Limb (tissue), 2 donors: Measurements from ENCODE around the gene LRRC45.
A peak's percentile ranks its signal among the peaks of the same experiment; 100 is the strongest.

Source experiments
- DNase-seq, 2 donors: peaks; one replicate each; pipeline ENCODE4 v3.0.0-alpha.2; 2016; ENCODE audit errors: extremely low spot score in 2 of 2

The LRRC45 gene

GRCh38 chr17:81993729-81994592, 29.1 kb upstream of the LRRC45 start:
- no peak for DNase-seq

DNA sequence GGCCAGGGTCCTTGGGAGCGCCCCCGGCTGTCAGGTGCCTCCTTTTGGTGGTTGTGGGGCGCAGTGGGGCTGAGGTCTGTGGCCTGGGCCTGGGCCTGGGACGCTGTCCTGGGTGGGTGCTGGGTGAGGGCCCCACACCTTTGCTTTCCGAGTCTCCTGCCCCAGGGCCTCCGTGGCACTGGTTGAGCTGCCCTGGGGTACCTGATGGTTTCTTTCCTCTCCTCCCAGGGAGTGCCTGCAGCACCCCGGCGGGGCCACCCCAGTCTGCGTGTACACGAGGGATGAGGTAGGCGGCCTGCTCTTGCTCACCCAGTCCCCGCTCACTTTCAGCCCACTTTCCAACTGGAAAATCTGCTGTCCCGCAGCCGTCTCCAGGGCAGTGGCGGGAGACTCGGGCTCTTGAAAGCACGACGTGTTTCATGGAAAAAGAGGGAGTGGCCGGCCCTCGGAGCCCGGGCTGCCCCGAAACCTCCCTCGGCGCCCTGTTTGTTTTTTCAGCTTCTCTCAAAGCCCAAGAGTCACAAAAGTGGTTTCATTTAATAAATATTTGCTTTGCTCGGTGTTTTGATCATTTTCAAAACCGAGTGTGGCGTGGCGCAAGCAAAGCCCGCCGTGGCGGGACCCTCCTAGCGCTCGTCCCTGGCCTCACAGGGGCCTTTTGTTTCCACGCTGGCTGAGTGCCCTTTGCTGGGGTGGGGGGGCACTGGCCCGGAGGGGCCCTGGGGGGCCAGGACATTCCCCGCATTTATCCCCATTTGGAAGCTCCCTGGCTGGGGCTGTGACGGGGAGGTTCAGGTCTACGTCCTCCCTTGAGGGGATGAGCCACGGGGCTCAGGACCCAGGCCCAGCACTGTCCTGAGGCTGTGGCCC, 28.3 kb upstream of the LRRC45 start:
- peak in 1 of 2 donors; percentile 56 for DNase-seq

- DNase-seq = peak in 1 of 2 donors; percentile 28
Observed at GRCh38 chr17:81995463-81996231, 27.5 kb upstream of the LRRC45 start.

GRCh38 chr17:81996232-81996756, 26.8 kb upstream of the LRRC45 start:
- no peak for DNase-seq

DNA sequence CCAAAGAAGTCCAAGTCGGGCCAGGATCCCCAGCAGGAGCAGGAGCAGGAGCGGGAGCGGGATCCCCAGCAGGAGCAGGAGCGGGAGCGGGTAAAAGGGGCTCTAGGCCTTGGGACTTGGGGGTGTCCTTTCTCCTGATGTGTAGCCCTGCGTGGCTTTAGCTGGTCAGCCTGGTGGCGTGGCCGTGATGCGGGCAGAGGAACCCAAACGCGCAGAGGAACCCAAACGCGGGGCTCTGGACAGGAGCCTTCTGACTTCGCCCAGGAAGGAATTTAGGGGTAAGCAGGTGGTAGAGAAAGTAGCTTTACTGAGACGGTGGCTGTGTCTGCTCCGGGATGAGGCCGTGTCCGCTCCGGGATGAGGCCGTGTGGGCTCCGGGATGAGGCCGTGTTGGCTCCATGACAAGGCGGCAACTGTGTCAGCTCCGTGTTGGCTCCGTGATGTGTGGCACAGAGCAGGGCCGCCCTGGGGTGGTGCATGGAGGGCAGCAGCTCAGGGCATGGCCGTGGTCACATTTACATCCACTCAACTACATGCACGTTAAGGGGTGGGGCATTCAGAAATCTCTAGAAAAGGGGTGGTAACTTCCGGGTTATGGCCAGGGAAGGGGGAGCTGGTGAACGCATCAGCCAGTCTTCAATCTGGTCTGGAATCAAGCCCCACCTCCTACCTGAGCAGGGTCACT, 26.2 kb upstream of the LRRC45 start:
- no peak for DNase-seq

DNA sequence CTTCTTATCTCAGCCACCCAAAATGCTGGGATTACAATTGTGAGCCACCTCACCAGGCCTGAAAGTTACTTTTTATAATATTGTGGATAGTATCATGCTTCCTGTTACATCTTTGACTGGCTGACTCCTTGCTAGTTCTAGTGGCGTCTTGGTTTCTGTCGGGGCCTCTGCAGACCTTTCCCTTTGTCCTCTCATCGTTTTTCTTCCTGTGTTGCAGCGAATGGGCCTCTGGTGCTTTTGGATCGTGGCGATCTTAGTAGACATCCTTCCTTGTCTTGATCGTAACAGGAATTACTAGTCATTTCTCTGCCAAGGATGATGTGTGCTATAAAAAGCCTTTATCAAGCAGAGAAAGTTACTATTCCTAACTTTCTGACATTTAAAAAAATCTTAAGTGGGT, 24.9 kb upstream of the LRRC45 start:
- DNase-seq = no peak

- DNase-seq = no peak
Observed at GRCh38 chr17:81998691-81999438, 24.2 kb upstream of the LRRC45 start.

DNA sequence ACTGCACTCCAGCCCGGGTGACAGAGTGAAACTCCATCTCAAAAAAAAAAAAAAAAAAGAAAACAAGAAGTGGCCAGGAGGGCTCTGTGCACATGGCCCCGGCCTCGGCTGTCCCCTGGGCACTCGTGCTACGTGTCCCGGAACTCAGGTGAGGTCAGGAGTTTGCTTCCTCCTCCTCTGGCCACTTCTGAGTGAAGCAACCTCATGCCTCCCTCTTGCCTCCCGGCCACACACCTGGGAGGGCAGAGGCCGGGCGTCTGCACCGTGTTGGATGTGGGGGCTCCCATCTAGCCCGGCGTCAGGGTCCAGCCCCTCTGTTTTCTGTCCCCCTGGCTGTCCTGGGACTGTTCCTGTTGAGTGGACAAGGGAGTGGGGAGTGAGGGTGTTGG, 23.5 kb upstream of the LRRC45 start:
- DNase-seq = no peak

- no peak for DNase-seq
Observed at GRCh38 chr17:81999976-82000802, 22.9 kb upstream of the LRRC45 start.

DNA sequence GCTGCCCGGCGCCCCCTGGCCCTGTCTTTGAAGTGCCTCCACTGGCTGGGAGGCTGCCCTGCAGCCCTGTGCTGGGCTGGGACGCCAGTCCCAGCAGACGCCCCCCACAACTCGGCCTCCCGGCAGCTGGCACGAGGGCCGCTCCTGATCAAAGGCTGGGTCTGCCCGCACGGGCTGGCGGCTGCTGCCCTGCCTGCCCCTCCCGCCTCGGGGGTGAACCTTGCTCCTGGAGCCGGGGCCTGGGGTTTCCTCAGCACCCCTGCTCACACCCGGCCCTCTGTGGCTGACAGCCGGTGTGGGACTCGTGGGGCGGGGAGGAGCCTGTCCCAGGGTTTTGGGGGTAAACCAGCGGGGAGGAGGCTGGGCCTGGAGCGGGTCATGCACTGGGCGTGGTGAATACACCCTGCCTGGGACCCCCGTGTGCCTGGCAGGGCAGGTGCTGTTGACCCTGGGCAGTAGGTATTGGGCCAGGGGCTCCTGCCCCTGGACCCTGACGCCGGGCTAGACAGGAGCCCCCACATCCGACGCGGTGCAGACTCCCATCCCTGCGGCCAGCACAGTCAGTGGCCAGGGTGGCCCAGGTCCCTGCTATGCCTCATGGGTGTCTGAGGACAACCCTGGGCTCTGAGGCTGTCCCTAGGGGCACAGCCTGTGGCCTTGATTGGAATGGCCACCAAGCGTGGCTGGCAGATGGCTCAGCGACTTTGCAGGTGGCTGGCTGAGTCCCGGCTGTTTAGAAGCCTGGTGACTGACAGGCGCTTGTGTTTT, 22.1 kb upstream of the LRRC45 start:
- no peak for DNase-seq

- no peak for DNase-seq
Observed at GRCh38 chr17:82001571-82002056, 21.5 kb upstream of the LRRC45 start.

DNA sequence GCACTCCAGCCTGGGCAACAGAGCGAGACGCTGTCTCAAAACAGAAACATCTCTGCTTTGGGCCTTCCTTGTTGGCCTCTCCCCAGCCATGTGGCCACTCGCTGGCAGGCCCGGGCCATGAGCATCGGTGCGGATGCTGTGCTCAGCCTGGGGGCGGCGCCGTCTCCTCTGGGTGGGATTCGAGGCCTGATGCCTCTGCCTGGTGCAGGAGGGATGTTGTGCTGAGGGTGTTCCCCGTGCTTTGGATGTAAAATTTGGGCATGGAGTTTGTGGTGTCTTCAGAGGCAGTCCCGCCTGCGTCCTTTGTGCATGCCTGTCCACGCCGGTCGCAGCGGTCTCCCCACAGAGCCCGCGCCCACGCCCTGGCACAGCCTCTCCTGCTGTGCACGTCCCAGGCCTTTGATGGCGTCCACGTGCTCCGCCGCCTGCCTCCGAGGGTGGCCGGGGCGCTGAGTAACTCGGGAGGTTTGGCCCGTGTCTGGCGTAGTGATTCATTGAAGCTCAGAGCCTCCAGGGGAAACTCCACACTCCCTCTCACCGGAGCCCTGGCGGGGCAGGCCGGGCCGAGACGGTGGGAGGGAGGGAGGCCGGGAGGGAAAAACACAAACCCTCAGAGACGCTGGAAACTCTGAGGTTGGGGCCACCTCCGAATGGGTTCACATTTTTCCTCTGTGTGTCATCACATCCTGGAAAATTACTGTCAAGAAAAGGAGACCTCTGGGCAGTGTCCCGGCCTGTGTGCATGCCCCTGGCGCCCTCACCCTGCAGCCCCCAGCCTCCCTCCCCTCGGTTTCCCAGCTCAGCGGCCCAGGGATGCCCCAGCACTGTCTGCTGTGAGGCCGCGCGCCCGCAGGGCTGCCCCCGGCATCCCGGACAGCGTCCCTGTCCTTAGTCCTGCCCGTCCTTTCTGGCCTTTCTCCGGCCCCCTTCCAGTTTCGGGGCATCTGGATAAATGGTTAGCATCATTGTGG, 19.4 kb upstream of the LRRC45 start:
- no peak for DNase-seq

DNA sequence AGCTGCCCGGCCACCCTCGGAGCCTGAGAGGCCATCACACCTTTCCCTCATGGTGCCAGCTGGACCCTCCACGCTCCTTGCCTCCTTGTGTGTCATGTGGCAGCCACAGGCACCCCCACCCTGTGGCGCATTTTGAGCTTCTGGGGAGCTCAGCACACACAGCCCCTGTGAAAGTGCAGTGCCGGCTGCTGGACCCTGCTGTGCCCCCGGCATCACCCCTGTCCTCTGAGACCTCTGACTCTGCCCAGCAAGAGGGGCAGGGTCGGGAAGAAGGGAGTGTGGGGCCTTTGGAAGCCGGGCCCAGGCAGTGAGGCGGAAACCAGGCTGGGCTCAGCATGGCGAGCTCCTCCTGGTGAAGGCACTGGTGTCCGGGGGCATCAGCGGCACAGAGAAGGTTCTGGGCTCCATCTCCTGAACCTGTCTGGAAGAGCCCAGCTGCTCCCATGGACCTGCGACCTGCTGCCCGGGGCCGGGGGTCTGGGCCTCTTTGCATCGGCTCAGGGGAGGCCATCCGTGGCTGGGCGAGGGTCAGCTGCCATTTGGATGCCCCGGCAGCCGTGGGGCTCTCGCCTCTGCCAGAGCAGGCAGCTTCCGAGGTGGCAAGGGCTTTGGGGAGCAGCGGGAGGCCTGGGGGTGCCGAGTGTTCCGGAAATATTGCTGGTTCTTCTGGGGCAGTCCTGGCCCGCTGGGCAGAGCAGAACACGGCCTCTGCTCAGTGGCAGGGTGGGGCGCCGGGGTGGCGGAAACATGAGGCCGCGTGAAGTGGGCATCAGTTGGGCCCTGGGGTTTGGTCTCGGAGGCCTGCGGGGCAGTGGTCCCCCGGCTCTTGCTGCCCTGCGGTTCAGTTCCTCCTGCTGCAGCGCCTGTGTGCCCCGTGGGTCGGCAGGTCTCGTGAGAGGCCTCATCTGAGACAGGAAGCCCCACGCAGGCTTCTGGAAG, 18.3 kb upstream of the LRRC45 start:
- DNase-seq = no peak

DNA sequence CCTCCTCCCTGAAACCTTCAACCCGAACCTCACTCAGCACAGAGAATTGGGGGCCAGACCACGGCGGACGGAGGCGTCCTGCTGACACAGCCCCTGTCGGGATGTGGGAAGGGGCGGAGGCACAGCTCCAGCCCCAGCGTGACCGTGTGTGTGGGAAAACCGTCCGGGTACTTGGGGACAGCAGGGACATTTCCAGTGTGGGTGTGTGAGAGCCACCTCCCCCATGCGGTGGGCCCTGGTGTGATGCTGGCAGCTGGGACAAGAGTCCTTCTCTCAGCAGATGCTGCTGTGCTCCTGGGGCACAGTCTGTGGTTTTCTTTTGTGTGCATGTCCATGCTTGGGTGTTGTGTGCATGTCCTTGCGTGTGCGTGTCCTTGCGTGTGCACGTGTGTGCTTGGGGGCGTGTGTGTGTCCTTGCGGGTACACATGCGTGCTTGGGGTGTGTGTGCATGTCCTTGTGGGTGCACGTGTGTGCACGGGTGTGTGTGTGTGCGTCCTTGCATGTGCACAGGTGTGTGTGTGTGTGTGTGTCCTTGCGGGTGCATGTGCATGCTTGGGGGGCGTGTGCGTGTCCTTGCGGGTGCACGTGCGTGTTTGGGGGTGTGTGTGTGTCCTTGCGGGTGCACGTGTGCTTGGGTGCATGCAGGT, 17.3 kb upstream of the LRRC45 start:
- DNase-seq = no peak

DNA sequence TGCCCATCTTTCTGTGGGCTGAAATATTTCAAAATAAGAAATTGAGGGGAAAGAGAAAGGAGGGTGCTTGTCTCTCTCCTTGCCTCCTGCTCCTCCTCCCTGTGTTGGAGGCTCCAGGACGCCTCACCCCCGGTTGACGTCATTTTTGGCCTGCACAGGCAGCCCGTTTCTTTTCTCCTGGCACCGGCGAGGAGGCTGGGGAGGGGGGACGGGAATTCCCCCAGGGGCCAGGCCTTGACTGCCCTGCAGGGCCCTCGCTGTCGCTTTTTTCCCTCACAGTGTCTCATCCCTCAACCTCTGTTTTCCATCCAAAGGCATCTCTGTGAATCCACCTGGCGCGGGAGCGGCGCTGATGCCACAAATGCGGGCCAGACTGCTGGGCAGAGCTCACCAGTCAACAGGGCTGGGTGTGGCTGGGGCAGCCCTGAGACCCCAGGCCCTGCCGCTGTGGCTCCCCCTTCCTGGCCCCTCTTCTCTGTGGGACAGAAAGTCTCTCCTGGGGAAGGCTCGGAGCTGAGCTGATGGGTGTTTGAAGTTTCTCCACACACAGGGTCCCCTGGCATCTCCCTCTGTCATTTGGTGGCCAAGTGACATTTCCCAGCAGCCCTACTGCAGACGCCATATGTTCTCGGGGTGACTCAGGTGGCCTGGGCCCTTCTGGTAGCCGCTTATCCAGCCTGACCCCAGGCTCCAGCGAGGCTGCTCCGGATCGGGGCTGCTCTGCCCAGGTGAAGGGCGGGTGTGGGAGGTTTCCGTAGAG, 16.5 kb upstream of the LRRC45 start:
- DNase-seq = no peak
